Neural progenitor cell (in vitro differentiated cells): ENCODE measurements around the gene SMAD6.

Source experiments
- EZH2 ChIP-seq: fragments of 200-600 bp; sonication (generic); IDR thresholded peaks from 2 replicates; pipeline ENCODE4 v1.6.1; 2017; ENCODE audit warnings: antibody characterized with exemption, mild to moderate bottlenecking, moderate library complexity
- TF ChIP-seq, protein P1 (sequence below): fragments of 200-600 bp; sonication (generic); IDR thresholded peaks from 2 replicates; pipeline ENCODE4 v1.5.1; 2017; ENCODE audit warnings: antibody characterized with exemption, mild to moderate bottlenecking

- TF ChIP-seq, protein P1, sequence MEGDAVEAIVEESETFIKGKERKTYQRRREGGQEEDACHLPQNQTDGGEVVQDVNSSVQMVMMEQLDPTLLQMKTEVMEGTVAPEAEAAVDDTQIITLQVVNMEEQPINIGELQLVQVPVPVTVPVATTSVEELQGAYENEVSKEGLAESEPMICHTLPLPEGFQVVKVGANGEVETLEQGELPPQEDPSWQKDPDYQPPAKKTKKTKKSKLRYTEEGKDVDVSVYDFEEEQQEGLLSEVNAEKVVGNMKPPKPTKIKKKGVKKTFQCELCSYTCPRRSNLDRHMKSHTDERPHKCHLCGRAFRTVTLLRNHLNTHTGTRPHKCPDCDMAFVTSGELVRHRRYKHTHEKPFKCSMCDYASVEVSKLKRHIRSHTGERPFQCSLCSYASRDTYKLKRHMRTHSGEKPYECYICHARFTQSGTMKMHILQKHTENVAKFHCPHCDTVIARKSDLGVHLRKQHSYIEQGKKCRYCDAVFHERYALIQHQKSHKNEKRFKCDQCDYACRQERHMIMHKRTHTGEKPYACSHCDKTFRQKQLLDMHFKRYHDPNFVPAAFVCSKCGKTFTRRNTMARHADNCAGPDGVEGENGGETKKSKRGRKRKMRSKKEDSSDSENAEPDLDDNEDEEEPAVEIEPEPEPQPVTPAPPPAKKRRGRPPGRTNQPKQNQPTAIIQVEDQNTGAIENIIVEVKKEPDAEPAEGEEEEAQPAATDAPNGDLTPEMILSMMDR = no peak
- TF ChIP-seq EZH2 = no peak
Measured at GRCh38 chr15:66673410-66674322, 28.4 kb upstream of the SMAD6 start.
